Stomach (tissue), 9 donors: ENCODE data around the gene BMP3. TPM values are rescaled to one million over a fixed set of nuclear protein-coding genes. Genes with fewer than 3 reads are reported as not detected.
A peak's percentile ranks its signal among the peaks of the same experiment; 100 is the strongest.

Experiments
- DNase-seq, 2 donors: peaks; one replicate each; pipeline versions ENCODE4 v3.0.0 to v3.0.0-alpha.2; 2013 to 2019
- H3K27ac ChIP-seq, 5 donors: fragments of 200-600 bp in 4 of 5; sonication (generic) in 4 of 5; one replicate each; pipeline ENCODE4 v1.5.1; 2013 to 2019; ENCODE audit warnings: mild to moderate bottlenecking in 1 of 5, moderate library complexity in 1 of 5
- H3K27me3 ChIP-seq, 3 donors: fragments of 200-600 bp; sonication (generic); one replicate each; pipeline ENCODE4 v1.5.1; 2017 to 2019; ENCODE audit warnings: mixed run types in 1 of 3
- H3K36me3 ChIP-seq, 4 donors: fragments of 200-600 bp; sonication (generic); 1 replicate in 3 of 4; 2 replicates in 1 of 4; pipeline ENCODE4 v1.5.1; 2016 to 2019
- H3K4me1 ChIP-seq, 4 donors: fragments of 200-600 bp; sonication (generic); one replicate each; pipeline ENCODE4 v1.5.1; 2016 to 2019
- H3K4me3 ChIP-seq, 4 donors: fragments of 200-600 bp; sonication (generic) in 3 of 4; one replicate each; pipeline ENCODE4 v1.5.1; 2016 to 2019; ENCODE audit warnings: mild to moderate bottlenecking in 1 of 4
- H3K9me3 ChIP-seq, 4 donors: fragments of 200-600 bp; sonication (generic); one replicate each; pipeline ENCODE4 v1.5.1; 2016 to 2019
- EP300 ChIP-seq: sonication (generic); formaldehyde crosslinking; IDR thresholded peaks from one replicate; pipeline ENCODE4 v1.6.1; 2017; ENCODE audit warnings: antibody characterized with exemption
- POLR2A ChIP-seq, 4 donors: fragments of 450-650 bp; IDR thresholded peaks; one replicate each; pipeline ENCODE4 v1.6.1; 2016; ENCODE audit warnings: antibody characterized with exemption in 4 of 4, control low read depth in 2 of 4, mild to moderate bottlenecking in 1 of 4, moderate library complexity in 1 of 4
- POLR2AphosphoS5 ChIP-seq, 3 donors: sonication (generic); formaldehyde crosslinking; IDR thresholded peaks; one replicate each; pipeline ENCODE4 v1.6.1; 2016; ENCODE audit warnings: antibody characterized with exemption in 3 of 3
- WGBS, 5 donors: extraction: QIAGEN DNeasy Blood & Tissue Kit in 3 of 5; methylation state at CpG; one replicate each; pipeline versions ENCODE4 v1.1.5 to v1.1.7; 2013 to 2018; 5-methylcytosine and 5-hydroxymethylcytosine counted together
- intact Hi-C: fragments of 100-400 bp; cut with DNase I; formaldehyde crosslinking; loops from one replicate; pipeline ENCODE4 v1.15.1; 2023; ENCODE audit warnings: low total_unique reads
- polyA plus RNA-seq, 3 donors: library from polyadenylated mRNA; stranded (reverse); fragments of 200-250 nt; gene quantifications; one replicate each; pipeline ENCODE4 v1.2.3, GENCODE V29; 2013
- total RNA-seq, 5 donors: library from RNA; depleted of rRNA; stranded (reverse); fragments of >200 nt; gene quantifications; one replicate each; pipeline versions ENCODE4 v1.1.0 to v1.2.3, GENCODE V29; 2014 to 2016
- TF ChIP-seq, protein P1 (sequence below), 7 experiments: fragments of 450-650 bp in 4 of 7; fragments of 200-600 bp in 3 of 7; sonication (generic) in 3 of 7; IDR thresholded peaks; one replicate each; pipeline ENCODE4 v1.5.1; 2016 to 2019; ENCODE audit warnings: antibody characterized with exemption in 7 of 7, control low read depth in 2 of 7, mild to moderate bottlenecking in 1 of 7
- donor health status: healthy with polysubstance abuse.
- donor health status: Bipolar disorder and iron deficiency.
- donor health status: healthy.

Gene BMP3
- total and polyA plus RNA-seq, 8 donors = 0.15 to 36.9 (median 2.3) TPM; not detected in 1

DNA sequence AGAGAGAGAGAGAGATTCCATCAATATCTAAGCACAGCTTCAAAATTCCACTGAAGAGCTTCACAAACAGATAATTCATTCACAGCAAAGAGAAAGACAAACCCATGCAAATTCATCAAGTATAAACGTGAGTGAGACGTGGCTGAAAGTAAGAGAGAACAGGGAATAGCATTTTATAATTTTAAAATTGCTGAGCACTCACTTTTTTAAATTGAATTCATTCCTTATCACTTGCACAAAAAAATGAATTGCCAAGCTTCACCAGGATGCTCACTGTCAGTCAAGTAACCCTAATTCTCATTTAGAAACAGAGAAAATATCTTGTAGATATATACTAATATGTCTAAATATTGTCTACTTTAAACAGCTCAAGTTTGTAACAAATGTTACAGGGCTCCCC is 40.5 kb downstream of the BMP3 start:
- TF ChIP-seq, protein P1, sequence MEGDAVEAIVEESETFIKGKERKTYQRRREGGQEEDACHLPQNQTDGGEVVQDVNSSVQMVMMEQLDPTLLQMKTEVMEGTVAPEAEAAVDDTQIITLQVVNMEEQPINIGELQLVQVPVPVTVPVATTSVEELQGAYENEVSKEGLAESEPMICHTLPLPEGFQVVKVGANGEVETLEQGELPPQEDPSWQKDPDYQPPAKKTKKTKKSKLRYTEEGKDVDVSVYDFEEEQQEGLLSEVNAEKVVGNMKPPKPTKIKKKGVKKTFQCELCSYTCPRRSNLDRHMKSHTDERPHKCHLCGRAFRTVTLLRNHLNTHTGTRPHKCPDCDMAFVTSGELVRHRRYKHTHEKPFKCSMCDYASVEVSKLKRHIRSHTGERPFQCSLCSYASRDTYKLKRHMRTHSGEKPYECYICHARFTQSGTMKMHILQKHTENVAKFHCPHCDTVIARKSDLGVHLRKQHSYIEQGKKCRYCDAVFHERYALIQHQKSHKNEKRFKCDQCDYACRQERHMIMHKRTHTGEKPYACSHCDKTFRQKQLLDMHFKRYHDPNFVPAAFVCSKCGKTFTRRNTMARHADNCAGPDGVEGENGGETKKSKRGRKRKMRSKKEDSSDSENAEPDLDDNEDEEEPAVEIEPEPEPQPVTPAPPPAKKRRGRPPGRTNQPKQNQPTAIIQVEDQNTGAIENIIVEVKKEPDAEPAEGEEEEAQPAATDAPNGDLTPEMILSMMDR (IDR thresholded peaks at IDR 0.05) = no peak
- TF ChIP-seq EP300 (no peak), POLR2AphosphoS5 (IDR thresholded peaks at IDR 0.05) (no peak), POLR2A (IDR thresholded peaks at IDR 0.05) (no peak)
- intact Hi-C loops = no loop called here
- Histone ChIP-seq H3K27ac (no peak overlapping the region), H3K36me3 (no peaks in the 10 kb centered on the region), H3K4me1 (no peaks in the 10 kb centered on the region), H3K27me3 (no peaks in the 10 kb centered on the region), H3K9me3 (no peaks in the 10 kb centered on the region), H3K4me3 (no peak overlapping the region)
- 34 to 46% (median 35%) methylated on average over 2 of the region's 2 CpGs for WGBS, 5 donors
- DNase-seq = no peak

DNA sequence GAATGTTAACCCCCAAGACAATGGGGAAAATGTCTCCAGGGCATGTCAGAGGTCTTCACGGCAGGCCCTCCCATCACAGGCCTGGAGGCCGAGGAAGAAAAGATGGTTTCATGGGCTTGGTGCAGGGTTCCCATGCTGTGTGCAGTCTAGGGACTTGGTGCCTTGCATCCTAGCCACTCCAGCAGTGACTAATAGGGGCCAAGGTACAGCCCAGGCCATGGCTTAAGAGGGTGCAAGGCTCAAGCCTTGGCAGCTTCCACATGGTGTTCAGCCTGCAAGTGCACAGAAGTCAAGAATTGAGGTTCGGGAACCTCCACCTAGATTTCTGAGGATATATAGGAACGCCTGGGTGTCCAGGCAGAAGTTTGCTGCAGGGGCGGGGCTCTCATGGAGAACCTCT is 50.6 kb downstream of the BMP3 start:
- Histone ChIP-seq H3K36me3 (no peaks in the 10 kb centered on the region), H3K4me3 (no peak overlapping the region), H3K9me3 (no peaks in the 10 kb centered on the region), H3K27me3 (no peaks in the 10 kb centered on the region), H3K27ac (no peak overlapping the region), H3K4me1 (no peaks in the 10 kb centered on the region)
- intact Hi-C loops = no loop called here
- no peak for DNase-seq
- TF ChIP-seq POLR2A (IDR thresholded peaks at IDR 0.05) = no peak
- 87 to 96% (median 91%) methylated on average over 5 of the region's 5 CpGs for WGBS, 5 donors

DNA sequence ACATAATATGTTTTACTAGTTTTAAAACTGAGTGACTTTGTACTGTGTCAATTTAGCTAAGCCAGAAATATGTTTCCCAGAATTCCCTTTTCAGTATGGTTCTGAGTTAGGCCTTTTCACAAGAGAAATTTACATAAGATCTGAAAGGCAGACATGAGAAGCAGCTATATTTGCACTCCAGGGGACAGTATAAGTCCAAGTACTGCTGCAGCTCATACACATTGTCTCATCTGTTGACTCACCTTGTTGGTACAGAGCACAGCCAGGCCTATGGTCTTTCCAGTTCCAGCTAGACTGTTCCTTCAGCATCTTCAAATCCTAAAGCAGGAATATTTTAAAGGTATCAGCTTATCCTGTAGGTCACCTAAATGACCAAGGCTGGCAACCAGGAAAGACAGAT is 53.5 kb downstream of the BMP3 start:
- Histone ChIP-seq H3K4me1 (no peaks in the 10 kb centered on the region), H3K27me3 (no peaks in the 10 kb centered on the region), H3K9me3 (no peaks in the 10 kb centered on the region), H3K4me3 (no peak overlapping the region), H3K27ac (no peak overlapping the region), H3K36me3 (no peaks in the 10 kb centered on the region)
- DNase-seq = peak in 1 of 2 donors; percentile 10
- TF ChIP-seq, protein P1 (IDR thresholded peaks at IDR 0.05) = no peak
- no peak for TF ChIP-seq EP300
- no peak for TF ChIP-seq POLR2AphosphoS5 (IDR thresholded peaks at IDR 0.05)
- TF ChIP-seq POLR2A (IDR thresholded peaks at IDR 0.05) = no peak
- intact Hi-C loops = no loop called here

GRCh38 chr4:81084634-81085033 is 54.1 kb downstream of the BMP3 start:
- TF ChIP-seq POLR2A (IDR thresholded peaks at IDR 0.05) = no peak
- TF ChIP-seq, protein P1 (IDR thresholded peaks at IDR 0.05) = no peak
- TF ChIP-seq EP300 = no peak
- no peak for TF ChIP-seq POLR2AphosphoS5 (IDR thresholded peaks at IDR 0.05)
- H3K27ac ChIP-seq = no peak overlapping the region
- DNase-seq = peak in 1 of 2 donors; percentile 21
- 44 to 71% (median 67%) methylated on average over 3 of the region's 3 CpGs for WGBS, 5 donors
- no peaks in the 10 kb centered on the region for H3K4me1 ChIP-seq
- intact Hi-C loops = no loop called here
- no peaks in the 10 kb centered on the region for H3K36me3 ChIP-seq
- H3K27me3 ChIP-seq = no peaks in the 10 kb centered on the region
- H3K9me3 ChIP-seq = no peaks in the 10 kb centered on the region
- no peak overlapping the region for H3K4me3 ChIP-seq

DNA sequence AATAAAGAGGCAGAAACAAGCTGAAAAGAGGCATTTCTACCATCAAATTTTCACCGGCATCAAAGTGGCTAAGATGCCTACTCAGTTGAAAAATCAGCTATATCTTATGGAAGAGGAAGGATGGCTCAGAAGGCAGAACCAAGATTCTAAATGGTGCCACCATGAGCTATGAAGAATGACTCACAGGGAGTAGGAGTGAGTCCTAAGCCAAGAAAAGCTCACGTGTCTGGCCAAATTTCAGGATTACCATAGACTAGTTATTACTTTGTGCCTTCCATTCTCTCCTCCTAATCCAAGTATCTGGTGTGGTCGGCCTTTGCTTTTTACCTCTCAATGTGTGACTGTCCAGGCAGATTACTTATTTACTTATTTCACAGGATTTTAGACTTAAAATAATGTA is 54.8 kb downstream of the BMP3 start:
- H3K9me3 ChIP-seq = no peaks in the 10 kb centered on the region
- intact Hi-C loops = no loop called here
- no peaks in the 10 kb centered on the region for H3K27me3 ChIP-seq
- no peak for DNase-seq
- H3K36me3 ChIP-seq = no peaks in the 10 kb centered on the region
- TF ChIP-seq POLR2AphosphoS5 (IDR thresholded peaks at IDR 0.05) (no peak), EP300 (no peak)
- TF ChIP-seq, protein P1 (IDR thresholded peaks at IDR 0.05) = no peak
- no peaks in the 10 kb centered on the region for H3K4me1 ChIP-seq
- H3K27ac ChIP-seq = no peak overlapping the region
- WGBS, 5 donors = 73 to 94% (median 85%) methylated on average over 3 of the region's 3 CpGs
- H3K4me3 ChIP-seq = no peak overlapping the region
